ENCODE measurements around the gene MMP26. TPM values are rescaled to one million over a fixed set of nuclear protein-coding genes. Genes with fewer than 3 reads are reported as not detected.

Gene MMP26
- not detected for polyA plus RNA-seq

DNA sequence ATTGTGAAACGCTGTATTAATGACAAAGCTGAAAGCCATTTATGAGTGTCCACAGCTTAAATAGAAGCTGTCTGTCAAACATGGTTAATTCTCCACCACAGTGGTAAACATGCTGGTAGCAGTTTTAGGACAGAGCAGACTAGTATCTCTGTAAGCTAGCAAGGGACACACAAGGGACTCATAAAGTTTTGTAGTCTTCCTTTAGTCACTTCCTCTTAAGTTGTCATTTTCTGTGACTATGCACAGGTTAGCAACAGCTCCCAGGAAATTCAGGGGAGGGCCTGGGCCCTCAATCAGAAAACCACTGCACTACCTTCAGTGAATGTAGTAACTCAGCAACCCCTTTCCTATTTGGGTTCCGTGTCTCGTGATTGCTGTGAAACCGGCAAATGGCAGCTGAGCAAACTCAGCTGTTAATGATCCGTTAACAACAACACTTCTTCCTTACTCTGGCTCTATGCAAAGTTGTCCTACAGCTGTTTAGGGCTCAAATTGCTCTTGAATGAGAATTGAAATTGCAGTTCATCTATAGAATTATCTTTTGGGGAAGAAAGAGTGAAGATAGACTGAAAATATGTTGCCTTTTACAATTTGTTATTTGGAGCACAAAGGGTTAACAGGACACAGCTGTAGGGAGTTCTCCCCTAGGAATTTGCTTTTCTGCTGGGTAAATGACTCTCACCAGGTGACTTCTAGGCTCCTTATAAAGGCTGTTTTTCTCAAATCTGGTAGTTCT is at the start of gene MMP26:
Gene MMP26 (plus strand): TSS at position 731 of the 736 bp plus-strand sequence.
- WGBS, 3 donors: 15 to 50% (median 35%) methylated on average over 5 of the region's 5 CpGs
- no peak within 1 kb of the TSS for H3K27ac ChIP-seq (ENCODE audit: low read depth, low read length)

DNA sequence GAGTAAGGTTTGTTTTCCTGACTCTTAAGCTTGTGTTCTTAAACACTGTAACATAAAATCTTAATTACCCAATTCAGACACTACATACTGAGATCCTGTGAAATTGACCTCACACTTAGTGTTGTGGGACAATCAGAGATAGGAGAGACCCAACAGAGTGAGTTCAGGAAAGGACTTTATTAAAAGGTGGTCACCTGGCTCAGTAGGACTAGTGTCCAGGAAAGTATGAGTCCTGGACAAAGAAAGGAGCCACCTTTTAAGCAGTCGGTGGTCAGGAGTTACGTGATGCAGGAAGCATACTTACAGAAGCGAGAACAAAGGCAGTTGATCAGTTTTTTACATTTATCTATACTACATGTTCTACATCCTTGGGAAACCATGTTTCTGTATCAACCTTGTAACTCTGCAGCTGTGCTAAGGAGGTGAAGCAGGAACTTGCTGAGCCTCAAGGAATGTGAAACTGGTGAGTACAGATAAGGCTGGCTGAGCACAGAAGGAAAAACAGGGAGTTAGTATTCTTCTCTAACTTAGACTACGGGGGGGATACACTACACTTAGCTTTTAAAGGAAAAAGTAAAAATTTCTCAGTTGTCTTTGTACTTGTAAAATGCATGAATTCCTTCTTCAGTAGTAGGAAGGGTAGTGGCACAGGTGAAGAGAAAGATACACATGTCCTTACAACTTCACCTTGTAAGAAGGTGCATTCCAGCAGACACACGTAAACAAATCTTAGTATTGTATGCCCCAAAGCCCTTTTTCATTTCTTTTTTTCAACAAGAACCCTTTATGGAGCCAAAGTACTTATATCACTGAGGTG is 45.7 kb upstream of the MMP26 start:
- H3K27ac ChIP-seq (ENCODE audit: low read depth, low read length): no peak overlapping the region
- 51 to 70% (median 63%) methylated on average over 5 of the region's 5 CpGs for WGBS, 3 donors

GRCh38 chr11:4662876-4663275 is 41.7 kb upstream of the MMP26 start:
- WGBS, 3 donors: 84 to 94% (median 90%) methylated on average over 6 of the region's 6 CpGs
- no peak overlapping the region for H3K27ac ChIP-seq (ENCODE audit: low read depth, low read length)

GRCh38 chr11:4664183-4664582 is 40.4 kb upstream of the MMP26 start:
- no peak overlapping the region for H3K27ac ChIP-seq (ENCODE audit: low read depth, low read length)
- WGBS, 3 donors: 84 to 91% (median 88%) methylated on average over 3 of the region's 3 CpGs

DNA sequence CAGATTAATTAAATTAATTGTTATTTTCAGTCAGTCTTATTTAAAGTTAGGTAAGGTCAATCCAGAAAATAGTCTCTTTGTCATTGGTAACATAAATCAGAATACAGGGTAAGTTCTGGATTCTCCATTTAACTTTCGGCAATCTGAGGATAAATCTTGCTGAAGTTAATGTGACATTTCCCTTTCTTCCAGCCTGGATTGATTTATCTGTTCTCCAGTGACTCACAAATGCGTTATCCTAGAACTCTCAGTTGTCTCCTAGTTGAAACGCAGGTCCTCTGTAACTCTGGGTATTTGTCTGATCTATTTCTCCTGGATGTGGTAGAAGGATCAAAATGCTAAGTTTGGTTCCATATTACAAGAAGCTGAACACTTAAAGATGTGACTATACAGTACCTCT is 39.8 kb upstream of the MMP26 start:
- no peak overlapping the region for H3K27ac ChIP-seq (ENCODE audit: low read depth, low read length)
- 57 to 74% (median 65%) methylated on average over 3 of the region's 3 CpGs for WGBS, 3 donors

DNA sequence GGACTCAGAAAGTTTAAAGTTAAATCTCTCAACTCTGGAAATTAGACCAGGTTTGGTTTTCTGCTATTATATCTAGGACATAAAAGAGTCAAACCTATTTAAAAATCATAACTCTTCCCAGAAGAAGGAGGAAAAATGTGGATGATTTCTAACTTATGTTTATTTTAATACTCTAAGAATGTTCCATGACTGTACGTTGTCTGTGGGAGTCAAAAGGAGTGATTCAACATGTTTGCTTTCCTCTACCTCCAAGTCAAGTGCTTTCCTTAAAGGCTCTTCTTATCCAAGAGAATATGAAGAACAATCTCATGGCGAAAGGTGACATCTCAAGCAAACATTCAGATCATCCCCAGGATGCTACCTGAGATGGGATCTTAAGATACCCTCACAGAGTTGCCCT is 39.2 kb upstream of the MMP26 start:
- 72 to 77% (median 73%) methylated on average over 2 of the region's 2 CpGs for WGBS, 3 donors
- H3K27ac ChIP-seq (ENCODE audit: low read depth, low read length): no peak overlapping the region

DNA sequence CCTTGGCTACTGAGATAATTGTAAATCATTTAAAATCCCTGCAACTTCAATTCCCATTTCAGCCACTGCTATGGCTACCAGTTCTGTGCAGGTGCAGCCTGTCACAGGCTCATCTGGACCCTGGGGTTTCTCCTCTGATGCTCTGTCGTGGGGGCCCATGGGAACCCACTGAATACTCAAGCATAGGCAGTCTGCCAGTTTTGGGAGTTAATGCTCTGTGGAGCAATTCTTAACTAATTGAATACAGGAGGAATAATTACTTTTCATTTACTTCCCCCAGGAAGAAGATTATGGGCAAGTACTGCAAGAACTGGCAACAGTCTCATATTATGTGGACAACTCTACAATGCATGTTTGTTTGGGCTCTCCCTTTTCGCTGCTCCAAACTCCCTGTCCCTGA is 32.8 kb upstream of the MMP26 start:
- no peak overlapping the region for H3K27ac ChIP-seq (ENCODE audit: low read depth, low read length)
- 49 to 86% (median 78%) methylated on average over 2 of the region's 2 CpGs for WGBS, 3 donors

DNA sequence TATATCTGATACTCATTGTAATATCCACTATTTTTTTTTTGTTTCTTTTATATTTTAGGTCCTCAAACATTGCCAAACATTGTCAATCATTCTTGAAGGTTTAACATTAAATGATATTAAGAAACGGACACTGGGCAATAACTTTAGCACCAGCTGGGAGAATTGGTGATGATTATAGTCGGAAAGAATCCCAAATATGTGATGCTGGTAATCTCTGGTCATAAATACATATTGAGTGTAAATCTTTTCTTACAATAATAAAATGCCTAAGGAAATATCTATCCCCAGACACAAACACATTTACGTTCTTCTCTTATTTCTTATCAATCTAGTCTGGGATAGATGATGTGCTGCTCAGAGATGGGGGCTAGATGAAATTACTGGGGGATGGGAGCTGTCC is 32.1 kb upstream of the MMP26 start:
- 57 to 64% (median 58%) methylated on average over 3 of the region's 3 CpGs for WGBS, 3 donors
- no peak overlapping the region for H3K27ac ChIP-seq (ENCODE audit: low read depth, low read length)

- 58 to 74% (median 60%) methylated on average over 2 of the region's 2 CpGs for WGBS, 3 donors
- H3K27ac ChIP-seq (ENCODE audit: low read depth, low read length): no peak overlapping the region
Observed at GRCh38 chr11:4673781-4674180, 30.8 kb upstream of the MMP26 start.

DNA sequence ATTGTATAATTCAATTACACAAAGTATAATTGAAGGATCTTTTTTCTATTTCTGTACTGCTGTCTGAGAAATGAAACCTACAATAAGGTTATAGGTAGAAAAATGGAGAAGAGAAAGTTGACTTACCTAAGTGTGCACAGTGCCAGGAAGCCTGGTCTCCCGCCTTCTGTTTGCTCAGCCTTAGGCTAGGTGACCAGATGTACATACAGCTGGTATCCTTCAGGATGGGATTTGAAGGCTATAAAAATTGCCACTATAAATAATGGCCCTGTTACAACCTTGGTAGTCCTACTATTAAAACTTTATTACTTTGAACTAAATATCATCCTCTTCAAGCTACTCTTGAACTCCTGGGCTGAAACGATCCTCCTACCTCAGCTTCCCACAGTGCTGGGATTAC is 26.6 kb upstream of the MMP26 start:
- 68 to 82% (median 69%) methylated on average over 2 of the region's 2 CpGs for WGBS, 3 donors
- no peak overlapping the region for H3K27ac ChIP-seq (ENCODE audit: low read depth, low read length)

DNA sequence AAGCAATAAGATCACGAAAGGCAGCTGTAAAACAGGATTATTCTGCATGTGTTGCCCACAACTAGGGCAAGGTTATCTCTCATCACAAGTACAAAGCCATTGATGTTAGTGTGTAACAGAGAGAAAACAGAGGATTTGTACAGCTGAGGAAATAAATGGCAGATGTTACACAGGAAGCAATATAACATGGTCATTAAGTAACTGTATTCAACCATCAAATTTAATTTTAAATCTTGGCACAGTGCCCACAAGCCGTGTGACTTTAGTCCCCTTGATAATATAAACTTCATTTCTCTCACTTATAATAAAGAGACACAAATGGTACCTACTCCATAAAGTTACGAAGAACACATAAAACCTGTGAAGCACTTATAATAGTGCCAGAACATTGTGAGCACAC is 24.2 kb upstream of the MMP26 start:
- WGBS, 3 donors: 38 to 50% (median 41%) methylated on average over 3 of the region's 3 CpGs
- no peak overlapping the region for H3K27ac ChIP-seq (ENCODE audit: low read depth, low read length)

DNA sequence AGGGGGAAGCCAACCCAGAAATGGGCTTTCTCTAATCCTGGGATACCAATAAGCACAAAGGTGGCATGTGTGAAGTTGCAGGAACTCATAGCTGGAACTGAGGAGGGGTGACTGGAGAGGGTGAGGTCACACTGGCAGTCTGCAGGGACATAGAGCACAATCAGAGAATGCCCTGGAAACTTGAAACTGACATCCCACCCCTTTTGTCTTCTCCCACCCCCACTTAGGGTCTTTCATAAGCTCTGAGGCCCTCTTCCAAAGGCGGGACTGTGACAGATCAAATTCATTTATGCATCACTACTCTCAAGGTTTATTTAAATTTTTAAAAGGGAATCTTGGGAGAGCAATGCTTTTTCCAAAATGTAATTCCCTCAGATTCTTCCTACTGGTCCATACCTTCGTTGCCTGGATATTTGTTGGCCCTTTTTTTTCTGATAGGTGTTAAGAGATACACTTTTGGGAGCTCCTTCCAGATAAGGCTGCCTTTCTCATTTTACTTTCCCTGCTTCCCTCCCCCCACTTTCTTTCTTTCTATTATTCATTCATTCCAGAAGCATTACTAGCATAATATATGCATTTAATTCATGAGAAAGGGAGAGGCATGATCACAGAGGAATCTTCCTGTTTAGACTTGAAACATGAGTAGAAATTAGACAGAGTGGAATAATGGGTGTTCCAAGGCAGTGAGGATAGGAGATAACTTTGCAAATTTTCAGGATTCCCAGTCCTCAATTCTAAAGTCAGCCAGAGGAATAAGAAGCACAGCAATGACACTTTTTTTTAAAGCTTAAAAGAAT is 21.8 kb upstream of the MMP26 start:
- H3K27ac ChIP-seq (ENCODE audit: low read depth, low read length): no peak overlapping the region
- 71 to 80% (median 72%) methylated on average over 2 of the region's 2 CpGs for WGBS, 3 donors

GRCh38 chr11:4684631-4685285 is 19.8 kb upstream of the MMP26 start:
- H3K27ac ChIP-seq (ENCODE audit: low read depth, low read length): no peak overlapping the region
- 81 to 89% (median 83%) methylated on average over 3 of the region's 3 CpGs for WGBS, 3 donors

DNA sequence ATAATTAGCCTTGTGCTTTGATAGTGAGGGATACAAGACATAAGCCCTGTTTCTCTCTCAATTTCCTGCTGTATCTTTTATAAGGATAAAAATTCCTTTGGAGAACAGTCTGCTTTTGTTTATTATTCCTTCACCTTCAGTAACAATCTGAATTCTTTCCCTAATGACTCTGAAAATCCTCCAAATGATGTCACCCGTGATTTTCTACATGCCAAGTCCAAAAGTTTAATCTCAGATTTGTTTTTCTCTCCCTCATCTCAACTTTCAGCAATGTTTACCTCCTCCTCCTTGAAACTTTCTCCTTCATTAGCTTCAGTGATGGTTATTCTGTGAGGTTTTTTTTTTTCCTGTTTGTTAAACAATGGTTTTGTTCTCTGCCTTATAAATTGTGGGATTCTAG is 9.1 kb upstream of the MMP26 start:
- WGBS, 3 donors: 24 to 49% (median 41%) methylated on average over 1 of the region's 1 CpG

DNA sequence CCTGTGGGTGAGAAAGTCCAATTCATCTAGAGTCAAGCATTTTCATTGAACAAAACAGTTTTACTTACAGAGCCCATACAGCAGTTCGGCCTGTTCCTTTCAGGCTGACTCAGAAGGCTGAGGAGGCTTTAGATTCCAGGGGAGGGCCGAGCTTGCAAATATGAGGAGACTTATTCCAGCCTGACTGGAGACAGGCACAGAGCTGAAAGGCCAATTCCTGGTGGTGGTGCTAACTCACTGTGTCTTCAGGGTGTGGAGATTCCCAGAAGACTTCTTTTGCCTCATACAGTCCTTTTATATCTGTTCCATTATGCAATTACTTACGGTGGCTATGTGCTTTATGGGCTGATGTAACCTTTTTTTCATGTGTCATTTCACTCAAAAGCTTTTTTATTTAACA is 7.0 kb upstream of the MMP26 start, which contains the start of gene OR51E2:
Gene OR51E2 (minus strand): TSS at position 269 of the 400 bp plus-strand sequence. CDS start 15,142 bp downstream, outside the sequence.
- H3K27ac ChIP-seq (ENCODE audit: low read depth, low read length): no peak within 1 kb of the TSS
- 64 to 81% (median 76%) methylated on average over 3 of the region's 3 CpGs for WGBS, 3 donors

More for the DNA sequence above, 9.1 kb upstream of the MMP26 start:
- H3K27ac ChIP-seq (ENCODE audit: low read depth, low read length): no peak overlapping the region

DNA sequence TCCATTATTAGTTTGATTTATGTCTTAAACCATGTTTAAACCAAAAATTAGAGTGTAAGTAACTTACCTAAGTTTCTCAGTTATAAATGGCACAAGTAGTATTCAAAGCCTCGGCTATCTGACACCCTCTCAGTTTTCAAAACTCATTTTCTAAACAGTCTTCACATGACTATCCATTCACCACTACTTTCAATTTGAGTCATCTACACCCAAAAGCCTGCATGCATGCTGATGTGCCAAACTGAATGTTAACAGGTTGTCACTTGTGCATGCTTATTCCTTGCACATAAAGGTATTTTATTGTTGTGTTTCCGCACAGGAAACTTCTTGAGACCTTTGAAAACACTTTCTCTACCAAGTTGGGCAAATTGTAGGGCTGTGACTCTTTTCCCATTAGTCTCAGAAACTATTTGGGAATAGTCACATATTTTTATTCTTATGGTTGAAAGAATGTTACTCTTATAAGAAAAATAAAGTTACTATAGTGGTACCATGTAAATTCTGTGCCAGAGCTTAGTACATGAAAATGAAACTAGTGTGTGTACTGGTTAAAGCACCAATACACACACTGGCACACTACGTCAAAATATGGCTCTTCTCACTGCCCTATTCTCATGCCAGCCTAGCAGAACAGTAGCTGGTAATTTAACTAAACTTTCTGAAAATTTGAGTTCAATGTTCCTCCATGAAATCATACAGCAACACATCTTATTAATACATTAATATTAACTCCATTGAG is 4.7 kb upstream of the MMP26 start:
- H3K27ac ChIP-seq (ENCODE audit: low read depth, low read length): no peak overlapping the region
- whole genome bisulfite sequencing, 3 donors: 89 to 94% (median 90%) methylated on average over 3 of the region's 3 CpGs

- H3K27ac ChIP-seq (ENCODE audit: low read depth, low read length): no peak overlapping the region
- WGBS, 3 donors: 56 to 85% (median 66%) methylated on average over 1 of the region's 1 CpG
Observed at GRCh38 chr11:4700436-4700820, 4.2 kb upstream of the MMP26 start.
